GM12875 (cell line): Measurements from ENCODE around the gene WSB1.
"Not testable (repeated sequence)": the region's sequence is repeated elsewhere in the genome, so short reads cannot be mapped to it uniquely, and the experiment has no call there.

Experiments used
- H3K4me3 ChIP-seq: one replicate; pipeline ENCODE4 v1.5.1; 2011; ENCODE audit warnings: low read depth, low read length, control low read depth
- CTCF ChIP-seq: IDR thresholded peaks from 2 replicates; pipeline ENCODE4 v1.5.1; 2011; ENCODE audit warnings: low read depth, mild to moderate bottlenecking, control low read depth, inconsistent platforms, low read length, moderate library complexity, borderline replicate concordance; ENCODE audit not compliant: insufficient read depth

Gene WSB1

GRCh38 chr17:27323538-27324215, 29.8 kb downstream of the WSB1 start:
- no peak for TF ChIP-seq CTCF

GRCh38 chr17:27324771-27325339, 30.9 kb downstream of the WSB1 start:
- H3K4me3 ChIP-seq = no peak overlapping the region
- TF ChIP-seq CTCF = no peak

More at GRCh38 chr17:27323538-27324215, 29.8 kb downstream of the WSB1 start:
- H3K4me3 ChIP-seq = no peak overlapping the region

- TF ChIP-seq CTCF = no peak
- no peak overlapping the region for H3K4me3 ChIP-seq
Measured at GRCh38 chr17:27326051-27326450, 32.1 kb downstream of the WSB1 start.

- TF ChIP-seq CTCF = no peak
- H3K4me3 ChIP-seq = no peak overlapping the region
Measured at GRCh38 chr17:27326585-27326984, 32.7 kb downstream of the WSB1 start.

GRCh38 chr17:27327397-27327796, 33.5 kb downstream of the WSB1 start:
- H3K4me3 ChIP-seq = no peak overlapping the region
- no peak for TF ChIP-seq CTCF

- TF ChIP-seq CTCF = no peak
- H3K4me3 ChIP-seq = no peak overlapping the region
Measured at GRCh38 chr17:27327871-27328270, 34.0 kb downstream of the WSB1 start.

- not testable (repeated sequence) for H3K4me3 ChIP-seq
Measured at GRCh38 chr17:27328686-27329085, 34.8 kb downstream of the WSB1 start.
